GM19238 (cell line): ENCODE results near the gene RFPL2.
"Not testable (repeated sequence)": the region's sequence is repeated elsewhere in the genome, so short reads cannot be mapped to it uniquely, and the experiment has no call there.

Experiments
- DNase-seq: peaks from one replicate; pipeline ENCODE4 v3.0.0; 2011; ENCODE audit warnings: low spot score; ENCODE audit not compliant: insufficient read length

The RFPL2 gene

DNA sequence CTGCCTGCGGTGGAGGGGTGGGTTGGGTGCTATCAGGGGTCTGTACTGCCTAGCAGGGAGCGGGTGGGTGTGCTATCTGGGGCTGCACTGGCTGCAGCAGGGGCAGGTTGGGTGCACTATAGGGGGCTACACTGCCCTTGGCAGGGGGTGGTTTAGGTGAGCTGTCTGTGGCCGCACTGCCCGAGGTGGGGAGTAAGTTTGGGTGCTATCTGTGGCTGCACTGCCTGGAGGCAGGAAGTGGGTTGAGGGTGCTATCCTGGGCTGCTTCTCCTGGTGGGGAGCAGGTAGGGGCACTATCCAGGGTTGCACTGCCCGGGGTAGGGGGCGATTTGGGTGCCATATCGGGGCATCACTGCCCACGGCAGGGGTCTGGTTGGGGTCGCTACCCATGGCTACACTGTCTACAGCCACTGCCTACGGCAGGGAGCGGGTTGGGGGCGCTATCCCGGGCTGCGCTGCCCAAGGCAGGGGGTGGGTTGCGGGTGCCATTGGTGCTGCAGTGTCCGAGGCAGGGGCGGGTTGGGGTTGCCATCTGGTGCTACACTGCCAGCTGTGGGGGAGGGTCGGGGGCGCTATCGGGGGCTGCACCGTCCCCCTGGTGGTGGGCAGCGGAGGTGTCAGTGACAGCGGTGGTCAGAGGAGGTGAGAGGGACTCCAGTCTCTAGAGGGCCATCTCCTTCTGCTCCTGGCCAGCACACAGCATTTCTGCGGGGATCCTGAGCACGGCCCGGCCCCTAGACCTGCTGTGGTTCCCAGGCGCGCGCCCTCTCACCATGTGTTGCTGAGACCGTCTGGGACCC is 1.3 kb upstream of the RFPL2 start:
- DNase-seq: no peak

GRCh38 chr22:32204040-32204855 is 625 bp downstream of the RFPL2 start:
- no peak for DNase-seq

- DNase-seq: no peak
Measured at GRCh38 chr22:32203181-32204039, 1.5 kb downstream of the RFPL2 start.

DNA sequence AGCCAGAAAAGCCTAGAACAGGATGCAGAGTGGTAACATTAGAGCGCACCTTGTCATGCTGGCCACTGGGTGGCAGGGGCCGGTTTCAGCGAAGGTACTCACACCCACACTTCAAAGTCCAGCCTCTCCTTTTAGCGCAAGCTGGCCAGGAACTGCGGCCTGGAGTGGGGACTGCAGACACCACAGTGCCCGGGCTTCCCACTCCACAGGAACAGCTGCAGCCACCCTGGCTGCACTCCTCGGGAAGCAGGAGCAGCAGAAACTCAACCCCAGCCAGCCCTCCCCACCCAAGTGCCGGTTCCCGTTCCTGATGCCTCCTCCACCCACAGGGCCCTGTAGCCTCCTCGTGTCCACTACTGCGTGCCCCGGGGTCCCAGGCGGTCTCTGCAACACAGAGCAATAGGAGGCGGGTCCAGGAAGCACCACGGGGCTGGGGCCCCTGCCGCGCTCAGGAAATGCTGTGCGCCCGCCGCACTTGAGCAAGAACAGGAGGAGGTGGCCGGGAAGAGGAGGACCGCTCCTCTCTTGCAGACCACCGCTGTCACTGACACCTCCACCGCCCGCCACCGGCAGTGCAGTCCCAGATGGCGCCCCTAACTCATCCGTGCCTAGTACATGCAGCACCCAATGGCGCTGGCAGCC is 2.2 kb downstream of the RFPL2 start:
- DNase-seq: no peak

DNA sequence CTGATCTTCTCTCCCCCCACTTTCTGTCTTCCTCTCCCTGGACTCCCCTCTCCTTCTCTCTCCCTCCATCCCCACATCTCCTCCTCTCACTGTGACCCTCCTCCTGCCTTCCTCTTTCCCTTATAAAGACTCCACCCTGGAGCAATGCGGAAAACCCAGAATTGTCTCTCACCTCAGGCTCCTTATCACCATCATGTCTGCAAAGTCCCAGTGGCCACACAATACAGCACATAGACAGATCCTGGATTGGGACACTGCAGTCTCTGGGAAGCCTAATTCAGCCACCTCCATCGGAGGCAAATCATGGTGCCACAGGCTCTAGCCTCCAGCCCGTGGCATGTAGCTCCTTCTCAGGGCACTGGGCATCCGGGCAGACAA is 2.7 kb downstream of the RFPL2 start:
- no peak for DNase-seq

DNA sequence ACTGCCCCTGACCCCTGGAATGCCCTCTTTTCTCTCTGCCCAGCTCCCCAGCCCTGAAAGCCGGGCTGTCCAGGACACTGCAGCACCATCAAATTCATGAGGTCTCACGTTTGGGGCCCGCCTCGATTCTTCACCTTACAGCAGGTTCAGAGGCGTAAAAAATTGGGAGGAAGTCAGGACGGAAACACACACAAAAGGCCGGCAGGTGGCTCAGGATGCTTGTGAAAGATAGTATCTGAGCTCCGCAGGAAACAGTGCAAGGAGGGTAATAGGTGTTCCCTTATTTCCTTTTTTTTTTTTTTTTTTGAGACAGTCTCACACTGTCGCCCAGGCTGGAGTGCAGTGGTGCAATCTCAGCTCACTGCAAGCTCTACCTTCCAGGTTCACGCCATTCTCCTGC is 4.1 kb downstream of the RFPL2 start:
- DNase-seq: no peak

DNA sequence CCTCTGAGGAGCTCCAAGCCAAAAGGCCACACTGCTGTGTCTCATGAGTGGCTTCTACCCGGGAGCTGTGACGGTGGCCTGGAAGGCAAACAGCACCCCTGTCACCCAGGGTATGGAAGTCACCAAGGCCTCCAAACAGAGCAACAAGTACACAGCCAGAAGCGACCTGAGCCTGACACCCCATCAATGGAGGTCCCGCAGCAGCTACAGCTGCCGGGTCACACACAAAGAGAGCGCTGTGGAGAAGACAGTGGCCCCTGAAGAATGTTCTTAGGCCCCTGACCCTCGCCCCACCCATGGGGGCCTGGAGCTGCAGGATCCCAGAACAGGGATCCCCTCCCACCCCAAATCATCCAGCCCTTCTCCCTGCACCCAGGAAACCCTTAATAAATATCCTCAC is 4.9 kb downstream of the RFPL2 start:
- no peak for DNase-seq

DNA sequence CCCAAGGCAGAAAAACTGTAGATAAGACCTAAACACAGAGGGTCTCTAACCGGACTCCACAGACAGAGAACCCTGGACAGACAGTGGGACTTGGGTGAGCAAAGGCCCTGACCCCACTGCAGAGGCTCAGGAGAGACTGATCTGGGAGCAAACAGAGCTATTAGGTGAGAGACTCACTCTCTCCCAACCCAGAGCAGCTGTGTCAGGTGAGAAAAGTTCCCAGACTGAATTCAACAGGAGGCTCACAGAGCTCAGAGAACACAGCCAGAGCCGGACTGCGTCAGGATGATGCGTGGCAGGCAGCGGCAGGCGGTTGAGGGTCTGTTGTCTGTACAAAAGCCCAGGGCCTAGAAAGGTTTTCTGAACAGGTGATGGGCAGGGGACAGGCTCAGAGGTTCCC is 5.5 kb downstream of the RFPL2 start:
- DNase-seq: no peak

DNA sequence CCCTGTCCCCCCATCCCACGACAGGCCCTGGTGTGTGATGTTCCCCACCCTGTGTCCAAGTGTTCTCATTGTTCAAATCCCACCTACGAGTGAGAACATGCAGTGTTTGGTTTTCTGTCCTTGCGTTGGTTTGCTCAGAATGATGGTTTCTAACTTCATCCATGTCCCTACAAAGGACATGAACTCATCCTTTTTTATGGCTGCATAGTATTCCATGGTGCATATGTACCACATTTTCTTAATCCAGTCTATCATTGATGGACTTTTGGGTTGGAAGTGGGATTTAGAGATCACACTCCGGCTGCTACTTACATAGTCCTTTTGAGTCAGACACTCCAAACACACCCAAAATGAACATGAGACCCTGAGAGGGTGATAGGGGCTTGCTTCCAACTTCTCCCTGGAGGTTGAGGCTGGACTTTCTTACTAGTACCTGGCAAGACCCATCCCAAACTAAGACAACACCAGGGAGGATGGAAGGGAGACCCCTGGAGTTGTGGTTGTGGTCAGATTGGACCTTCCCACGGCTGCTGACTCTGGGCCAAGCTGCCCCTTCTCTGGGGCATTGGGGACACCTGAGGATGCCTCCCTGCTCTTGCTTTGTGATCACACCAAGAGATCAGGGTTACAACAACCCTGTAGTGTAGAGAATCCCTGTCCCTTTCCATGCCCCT is 7.2 kb downstream of the RFPL2 start:
- DNase-seq: not testable (repeated sequence)

GRCh38 chr22:32195900-32196299 is 9.0 kb downstream of the RFPL2 start:
- DNase-seq: not testable (repeated sequence)

DNA sequence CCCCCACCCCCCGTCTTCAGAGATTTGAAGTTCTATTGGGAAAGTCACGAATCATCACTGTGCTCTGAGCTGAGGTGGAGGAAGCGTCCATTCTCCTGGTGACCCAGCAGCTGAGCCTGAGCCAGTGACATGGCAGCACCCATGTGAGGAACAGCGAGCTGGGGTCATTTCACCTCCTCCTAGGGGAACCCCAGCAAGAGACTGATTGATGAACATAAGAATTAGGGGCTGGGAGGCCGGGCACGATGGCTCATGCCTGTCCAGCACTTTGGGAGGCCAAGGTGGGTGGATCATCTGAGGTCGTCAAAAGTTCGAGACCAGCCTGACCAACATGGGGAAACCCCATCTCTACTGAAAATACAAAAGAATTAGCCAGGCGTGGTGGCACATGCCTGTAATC is 11.5 kb downstream of the RFPL2 start:
- not testable (repeated sequence) for DNase-seq

GRCh38 chr22:32191021-32191420 is 13.9 kb downstream of the RFPL2 start:
- DNase-seq: not testable (repeated sequence)

- no peak for DNase-seq
Measured at GRCh38 chr22:32185821-32186220, 19.1 kb downstream of the RFPL2 start.

GRCh38 chr22:32183625-32184024 is 21.2 kb downstream of the RFPL2 start:
- DNase-seq: no peak

DNA sequence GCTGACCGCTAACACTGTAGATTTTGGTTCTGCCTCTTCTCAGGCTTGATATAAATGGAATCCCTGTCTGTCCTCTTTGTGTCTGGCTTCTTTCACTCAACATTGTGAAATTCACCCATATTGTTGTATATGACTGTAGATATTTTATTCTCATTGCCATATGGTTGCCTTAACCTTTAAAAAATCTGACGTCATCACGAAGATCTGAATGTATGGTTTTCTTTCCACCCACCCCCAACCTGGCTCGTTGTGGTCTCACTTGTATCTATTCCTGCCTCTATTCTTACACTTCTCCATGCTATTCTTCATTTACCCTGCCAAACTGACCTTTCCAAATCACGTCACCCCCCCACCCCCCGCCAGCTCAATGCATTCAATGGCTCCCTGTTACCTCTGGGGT is 23.8 kb downstream of the RFPL2 start:
- no peak for DNase-seq

- DNase-seq: no peak
Measured at GRCh38 chr22:32177221-32177765, 27.6 kb downstream of the RFPL2 start.

DNA sequence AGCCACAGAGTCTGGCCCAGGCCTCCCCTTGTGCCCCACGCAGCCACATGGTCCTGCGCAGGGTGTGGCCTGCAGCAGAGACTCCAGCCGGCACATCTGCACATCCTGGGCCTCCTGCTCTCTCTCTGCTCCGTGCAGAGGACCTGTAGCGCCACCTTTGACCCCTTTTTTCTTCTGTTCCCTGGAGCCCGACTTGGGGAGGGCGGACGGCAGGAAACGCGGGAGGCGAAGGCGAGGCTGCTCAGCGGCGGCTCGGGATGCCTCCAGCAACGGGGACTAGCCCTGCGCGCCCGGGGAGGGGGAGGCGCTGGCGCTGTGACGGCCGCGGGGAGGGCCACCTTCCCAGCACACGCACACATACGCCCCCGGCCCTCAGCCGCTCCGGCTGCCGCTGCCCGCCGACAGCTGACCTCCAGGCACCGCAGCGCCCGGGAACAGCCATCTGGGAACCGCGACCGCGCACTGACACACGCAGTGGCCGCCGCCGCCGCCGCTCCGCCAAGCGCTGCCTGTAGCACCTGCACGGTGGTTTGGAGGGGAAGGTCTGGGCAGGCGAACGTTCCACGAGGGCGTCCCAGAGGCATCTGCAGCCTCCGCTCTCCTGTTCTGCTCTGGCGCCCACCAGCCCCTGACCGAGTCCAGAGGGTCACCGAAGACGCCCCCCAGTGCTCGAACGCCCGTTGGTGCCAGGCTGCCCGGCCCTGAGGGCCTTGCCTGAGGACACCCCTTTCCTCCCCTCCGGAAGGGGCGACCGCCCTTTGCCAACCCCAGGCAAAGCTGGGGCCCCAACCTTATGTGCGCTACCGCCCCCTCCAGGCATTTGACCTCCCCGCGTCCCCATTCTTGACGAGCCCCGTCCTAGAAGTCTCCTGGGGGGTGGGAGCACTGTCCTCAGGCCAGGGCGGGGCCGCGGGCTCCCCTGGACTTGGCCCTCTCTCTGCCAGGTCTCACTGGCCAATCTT is 28.9 kb downstream of the RFPL2 start:
- DNase-seq: no peak

GRCh38 chr22:32175115-32175514 is 29.8 kb downstream of the RFPL2 start:
- no peak for DNase-seq

- no peak for DNase-seq
Measured at GRCh38 chr22:32165681-32166080, 39.2 kb downstream of the RFPL2 start.
